Gastrocnemius medialis (tissue), 4 donors: ENCODE results near the gene IL12B. TPM values are rescaled to one million over a fixed set of nuclear protein-coding genes. Genes with fewer than 3 reads are reported as not detected.

ENCODE experiments used
- ATAC-seq, 2 donors: fragments of 150-250 bp; one replicate each; pipeline ENCODE4 v1.9.1; 2016
- DNase-seq, 2 donors: peaks; one replicate each; pipeline ENCODE4 v3.0.0-alpha.2; 2019
- H3K27ac ChIP-seq, 4 donors: fragments of 200-600 bp; sonication (generic); 1 replicate in 1 of 4; 2 replicates in 3 of 4; pipeline ENCODE4 v1.5.1; 2016 to 2018; ENCODE audit warnings: mild to moderate bottlenecking in 2 of 4, moderate library complexity in 1 of 4
- H3K27me3 ChIP-seq, 3 donors: fragments of 200-600 bp; sonication (generic) in 2 of 3; 1 replicate in 1 of 3; 2 replicates in 2 of 3; pipeline versions ENCODE4 v1.5.1 to v1.6.0; 2016 to 2019; ENCODE audit warnings: mild to moderate bottlenecking in 1 of 3, moderate library complexity in 1 of 3
- H3K36me3 ChIP-seq, 2 donors: fragments of 200-600 bp; sonication (generic) in 1 of 2; one replicate each; pipeline ENCODE4 v1.5.1; 2017 to 2018
- H3K4me1 ChIP-seq, 2 donors: fragments of 200-600 bp; sonication (generic) in 1 of 2; one replicate each; pipeline ENCODE4 v1.5.1; 2016 to 2017; ENCODE audit warnings: mild to moderate bottlenecking in 2 of 2
- H3K4me3 ChIP-seq, 4 donors: fragments of 200-600 bp; sonication (generic) in 3 of 4; 1 replicate in 1 of 4; 2 replicates in 3 of 4; pipeline ENCODE4 v1.5.1; 2016 to 2019; ENCODE audit warnings: mild to moderate bottlenecking in 2 of 4
- H3K9me3 ChIP-seq, 3 donors: fragments of 200-600 bp; sonication (generic) in 2 of 3; 1 replicate in 1 of 3; 2 replicates in 2 of 3; pipeline ENCODE4 v1.5.1; 2016 to 2019
- CTCF ChIP-seq, 5 experiments: fragments of 450-650 bp in 3 of 5; fragments of 200-600 bp in 2 of 5; sonication (generic) in 2 of 5; IDR thresholded peaks in 4 of 5; conservative IDR thresholded peaks in 1 of 5; 1 replicate in 4 of 5; 2 replicates in 1 of 5; pipeline ENCODE4 v1.5.1; 2016 to 2019; ENCODE audit warnings: antibody characterized with exemption in 5 of 5, mild to moderate bottlenecking in 3 of 5, moderate library complexity in 3 of 5
- POLR2A ChIP-seq, 2 donors: fragments of 450-650 bp; IDR thresholded peaks; one replicate each; pipeline ENCODE4 v1.6.1; 2017; ENCODE audit warnings: antibody characterized with exemption in 2 of 2, mild to moderate bottlenecking in 2 of 2, moderate library complexity in 2 of 2
- in situ Hi-C, 4 donors: fragments of 200-750 bp; cut with MboI; loops; one replicate each; pipeline versions ENCODE4 v1.15.0 to v1.8.0; 2017; ENCODE audit warnings: low sequenced_read_pairs in 4 of 4
- intact Hi-C: fragments of 100-400 bp; cut with DNase I; formaldehyde crosslinking; loops from one replicate; pipeline ENCODE4 v1.15.1; 2023; ENCODE audit warnings: low total_unique reads
- total RNA-seq, 4 donors: library from RNA; depleted of rRNA; stranded (reverse); fragments of >200 nt; gene quantifications; one replicate each; pipeline versions ENCODE4 v1.1.0 to v1.2.3, GENCODE V29; 2016

Gene IL12B
- total RNA-seq, 4 donors from 2014 or later, result not detected

GRCh38 chr5:159322180-159322579 is 8.1 kb downstream of the IL12B start:
- H3K9me3 ChIP-seq, result no peaks in the 10 kb centered on the region
- no peaks in the 10 kb centered on the region for H3K36me3 ChIP-seq
- DNase-seq, result no peak
- peaks cover 0 to 2% (median 0%) of the 10 kb centered on the region in 3 donors for H3K27me3 ChIP-seq
- ATAC-seq, result no peak
- H3K27ac ChIP-seq, result no peak overlapping the region
- in situ Hi-C loops, result loop anchor here in 1 of 4 donors (10.0 kb wide), 1 partner anchor 113 kb away; no protein-coding TSS in a partner anchor
- TF ChIP-seq POLR2A (IDR thresholded peaks at IDR 0.05), result no peak
- no peaks in the 10 kb centered on the region for H3K4me1 ChIP-seq
- intact Hi-C loops, result no loop called here
- no peak overlapping the region for H3K4me3 ChIP-seq

GRCh38 chr5:159319832-159320231 is 10.5 kb downstream of the IL12B start:
- TF ChIP-seq POLR2A (IDR thresholded peaks at IDR 0.05) (no peak), CTCF (IDR thresholded peaks at IDR 0.05 in 4 of 5, conservative IDR thresholded peaks at IDR 0.05 in 1 of 5) (no peak)
- H3K36me3 ChIP-seq, result no peaks in the 10 kb centered on the region
- DNase-seq (no peak), ATAC-seq (no peak)
- no peaks in the 10 kb centered on the region for H3K9me3 ChIP-seq
- no peaks in the 10 kb centered on the region for H3K4me1 ChIP-seq
- H3K27ac ChIP-seq, result no peak overlapping the region
- in situ Hi-C loops, result loop anchor here in 1 of 4 donors (10.0 kb wide), 1 partner anchor 115 kb away; no protein-coding TSS in a partner anchor
- peaks cover 0 to 2% (median 0%) of the 10 kb centered on the region in 3 donors for H3K27me3 ChIP-seq
- no peak overlapping the region for H3K4me3 ChIP-seq
- intact Hi-C loops, result loop anchor here (5.0 kb wide), 1 partner anchor 163 kb away; no protein-coding TSS in a partner anchor

- H3K9me3 ChIP-seq, result no peaks in the 10 kb centered on the region
- intact Hi-C loops, result loop anchor here (5.0 kb wide), 1 partner anchor 162 kb away; no protein-coding TSS in a partner anchor
Observed at GRCh38 chr5:159319363-159319762, 10.9 kb downstream of the IL12B start.

GRCh38 chr5:159318448-159318847 is 11.8 kb downstream of the IL12B start:
- peaks cover 0 to 2% (median 0%) of the 10 kb centered on the region in 3 donors for H3K27me3 ChIP-seq
- TF ChIP-seq POLR2A (IDR thresholded peaks at IDR 0.05) (no peak), CTCF (IDR thresholded peaks at IDR 0.05 in 4 of 5, conservative IDR thresholded peaks at IDR 0.05 in 1 of 5) (no peak)
- no peak overlapping the region for H3K27ac ChIP-seq
- intact Hi-C loops, result loop anchor here (5.0 kb wide), 1 partner anchor 161 kb away; no protein-coding TSS in a partner anchor
- H3K4me3 ChIP-seq, result no peak overlapping the region
- no peaks in the 10 kb centered on the region for H3K9me3 ChIP-seq
- H3K36me3 ChIP-seq, result no peaks in the 10 kb centered on the region
- no peaks in the 10 kb centered on the region for H3K4me1 ChIP-seq
- in situ Hi-C loops, result no loop called here
- DNase-seq (no peak), ATAC-seq (no peak)

More at GRCh38 chr5:159319363-159319762, 10.9 kb downstream of the IL12B start:
- no peak for DNase-seq
- H3K27ac ChIP-seq, result no peak overlapping the region
- H3K27me3 ChIP-seq, result peaks cover 0 to 2% (median 0%) of the 10 kb centered on the region in 3 donors
- TF ChIP-seq CTCF (IDR thresholded peaks at IDR 0.05 in 4 of 5, conservative IDR thresholded peaks at IDR 0.05 in 1 of 5) (no peak), POLR2A (IDR thresholded peaks at IDR 0.05) (no peak)
- H3K36me3 ChIP-seq, result no peaks in the 10 kb centered on the region
- in situ Hi-C loops, result no loop called here
- H3K4me3 ChIP-seq, result no peak overlapping the region
- ATAC-seq, result no peak
- no peaks in the 10 kb centered on the region for H3K4me1 ChIP-seq

- no peak for DNase-seq
- in situ Hi-C loops, result no loop called here
- Histone ChIP-seq H3K27me3 (peaks cover 0 to 2% (median 0%) of the 10 kb centered on the region in 3 donors), H3K36me3 (no peaks in the 10 kb centered on the region), H3K9me3 (no peaks in the 10 kb centered on the region), H3K4me3 (no peak overlapping the region), H3K27ac (no peak overlapping the region), H3K4me1 (no peaks in the 10 kb centered on the region)
- intact Hi-C loops, result loop anchor here (5.0 kb wide), 1 partner anchor 161 kb away; no protein-coding TSS in a partner anchor
- no peak for TF ChIP-seq CTCF (IDR thresholded peaks at IDR 0.05 in 4 of 5, conservative IDR thresholded peaks at IDR 0.05 in 1 of 5)
- no peak for TF ChIP-seq POLR2A (IDR thresholded peaks at IDR 0.05)
- ATAC-seq, result no peak
Observed at GRCh38 chr5:159317849-159318248, 12.4 kb downstream of the IL12B start.
